ENCODE measurements around the gene LDHAL6B. TPM values are rescaled to one million over a fixed set of nuclear protein-coding genes. Genes with fewer than 3 reads are reported as not detected.

LDHAL6B gene
- total RNA-seq, 1 donor: not detected

GRCh38 chr15:59205839-59206622, 612 bp upstream of the LDHAL6B start:
- no peaks in the 10 kb centered on the region for H3K4me1 ChIP-seq (ENCODE audit: insufficient read depth, low read length)
- TF ChIP-seq CTCF (IDR thresholded peaks at IDR 0.05; ENCODE audit: extremely low read depth, low read depth, low read length): no peak
- H4K20me1 ChIP-seq (ENCODE audit: insufficient read depth, low read length): no peaks in the 10 kb centered on the region
- H3K4me2 ChIP-seq (ENCODE audit: insufficient read depth, low read length): no peak overlapping the region
- peaks cover 84% of the 10 kb centered on the region for H3K36me3 ChIP-seq (ENCODE audit: insufficient read depth, low read length)
- H3K27ac ChIP-seq (ENCODE audit: low read depth, low read length): no peak overlapping the region
- H3K79me2 ChIP-seq (ENCODE audit: insufficient read depth, low read length): no peaks in the 10 kb centered on the region
- no peak overlapping the region for H3K4me3 ChIP-seq (ENCODE audit: insufficient read depth, low read length)
- H3K27me3 ChIP-seq (ENCODE audit: insufficient read depth, low read length): no peaks in the 10 kb centered on the region
- no peak for DNase-seq (ENCODE audit: insufficient read length, low spot score, missing footprints)
- H3K9me3 ChIP-seq (ENCODE audit: low read depth, low read length): no peaks in the 10 kb centered on the region
- no peak overlapping the region for H2AFZ ChIP-seq (ENCODE audit: low read length)

GRCh38 chr15:59208613-59209249, 2.1 kb downstream of the LDHAL6B start:
- no peak overlapping the region for H3K27ac ChIP-seq (ENCODE audit: low read depth, low read length)
- H4K20me1 ChIP-seq (ENCODE audit: insufficient read depth, low read length): no peaks in the 10 kb centered on the region
- TF ChIP-seq CTCF (IDR thresholded peaks at IDR 0.05; ENCODE audit: extremely low read depth, low read depth, low read length): no peak
- H3K36me3 ChIP-seq (ENCODE audit: insufficient read depth, low read length): peaks cover 76% of the 10 kb centered on the region
- no peaks in the 10 kb centered on the region for H3K79me2 ChIP-seq (ENCODE audit: insufficient read depth, low read length)
- peak; percentile 80 for DNase-seq (ENCODE audit: insufficient read length, low spot score, missing footprints)
- H3K27me3 ChIP-seq (ENCODE audit: insufficient read depth, low read length): no peaks in the 10 kb centered on the region
- no peak overlapping the region for H2AFZ ChIP-seq (ENCODE audit: low read length)
- no peak overlapping the region for H3K4me2 ChIP-seq (ENCODE audit: insufficient read depth, low read length)
- no peaks in the 10 kb centered on the region for H3K9me3 ChIP-seq (ENCODE audit: low read depth, low read length)
- H3K4me3 ChIP-seq (ENCODE audit: insufficient read depth, low read length): no peak overlapping the region
- no peaks in the 10 kb centered on the region for H3K4me1 ChIP-seq (ENCODE audit: insufficient read depth, low read length)

- Histone ChIP-seq H4K20me1 (ENCODE audit: insufficient read depth, low read length) (no peaks in the 10 kb centered on the region), H3K79me2 (ENCODE audit: insufficient read depth, low read length) (no peaks in the 10 kb centered on the region), H3K36me3 (ENCODE audit: insufficient read depth, low read length) (peaks cover 76% of the 10 kb centered on the region), H3K9me3 (ENCODE audit: low read depth, low read length) (no peaks in the 10 kb centered on the region), H3K4me2 (ENCODE audit: insufficient read depth, low read length) (no peak overlapping the region), H3K4me1 (ENCODE audit: insufficient read depth, low read length) (no peaks in the 10 kb centered on the region), H3K27ac (ENCODE audit: low read depth, low read length) (no peak overlapping the region), H3K4me3 (ENCODE audit: insufficient read depth, low read length) (no peak overlapping the region), H3K27me3 (ENCODE audit: insufficient read depth, low read length) (no peaks in the 10 kb centered on the region), H2AFZ (ENCODE audit: low read length) (no peak overlapping the region)
- no peak for TF ChIP-seq CTCF (IDR thresholded peaks at IDR 0.05; ENCODE audit: extremely low read depth, low read depth, low read length)
- no peak for DNase-seq (ENCODE audit: insufficient read length, low spot score, missing footprints)
These were observed 3.5 kb downstream of the LDHAL6B start for GRCh38 chr15:59210186-59210585.

- Histone ChIP-seq H3K9me3 (ENCODE audit: low read depth, low read length) (no peaks in the 10 kb centered on the region), H3K4me2 (ENCODE audit: insufficient read depth, low read length) (no peak overlapping the region), H3K79me2 (ENCODE audit: insufficient read depth, low read length) (no peaks in the 10 kb centered on the region), H4K20me1 (ENCODE audit: insufficient read depth, low read length) (no peaks in the 10 kb centered on the region), H3K27ac (ENCODE audit: low read depth, low read length) (no peak overlapping the region), H3K36me3 (ENCODE audit: insufficient read depth, low read length) (peaks cover 73% of the 10 kb centered on the region), H3K4me1 (ENCODE audit: insufficient read depth, low read length) (peaks cover 6% of the 10 kb centered on the region), H2AFZ (ENCODE audit: low read length) (no peak overlapping the region), H3K27me3 (ENCODE audit: insufficient read depth, low read length) (no peaks in the 10 kb centered on the region), H3K4me3 (ENCODE audit: insufficient read depth, low read length) (no peak overlapping the region)
- no peak for TF ChIP-seq CTCF (IDR thresholded peaks at IDR 0.05; ENCODE audit: extremely low read depth, low read depth, low read length)
- DNase-seq (ENCODE audit: insufficient read length, low spot score, missing footprints): no peak
These were observed 10.3 kb downstream of the LDHAL6B start for GRCh38 chr15:59216911-59217310.

Data from osteoblast (primary cell).